ENCODE measurements around the gene IGSF8. TPM values are rescaled to one million over a fixed set of nuclear protein-coding genes. Genes with fewer than 3 reads are reported as not detected.

The IGSF8 gene
- total RNA-seq, 4 donors from 2014 or later: 35.9 to 89.0 (median 49.5) TPM

- DNase-seq: no peak
- Histone ChIP-seq H3K9me3 (no peaks in the 10 kb centered on the region), H3K27me3 (no peaks in the 10 kb centered on the region), H3K36me3 (peaks cover 0 to 4% (median 0%) of the 10 kb centered on the region in 4 donors), H3K4me3 (no peak overlapping the region), H3K4me1 (peaks cover 30 to 52% (median 42%) of the 10 kb centered on the region in 4 donors), H3K27ac (peak overlapping the region in 1 of 4 donors; percentile 77)
- TF ChIP-seq CTCF (IDR thresholded peaks at IDR 0.05): no peak
- TF ChIP-seq EP300 (IDR thresholded peaks at IDR 0.05; ENCODE audit: low read depth): no peak
- intact Hi-C loops (cut with DNase I; ENCODE audit: low total_unique reads) (no loop called here), in situ Hi-C loops (cut with MboI; ENCODE audit: low pct_ligation_motif_present in 1 of 4, low pct_unique_long_range_greater_than_20kb in 1 of 4, low sequenced_read_pairs in 3 of 4) (no loop called here)
- 89% methylated on average over 4 of the region's 4 CpGs; no CpG with 5 or more reads in 1 of the 2 donors for WGBS, 2 donors (ENCODE audit: low coverage in 1 of 2)
These were observed 2.9 kb downstream of the IGSF8 start for GRCh38 chr1:160095382-160096105.

GRCh38 chr1:160094806-160095205, 3.6 kb downstream of the IGSF8 start:
- in situ Hi-C loops (cut with MboI; ENCODE audit: low pct_ligation_motif_present in 1 of 4, low pct_unique_long_range_greater_than_20kb in 1 of 4, low sequenced_read_pairs in 3 of 4) (no loop called here), intact Hi-C loops (cut with DNase I; ENCODE audit: low total_unique reads) (no loop called here)
- no peaks in the 10 kb centered on the region for H3K9me3 ChIP-seq
- WGBS, 2 donors (ENCODE audit: low coverage in 1 of 2): 73 to 75% methylated on average over 4 to 14 of the region's 14 CpGs
- H3K27ac ChIP-seq: peak overlapping the region; percentile 14 to 77 (median 66)
- TF ChIP-seq EP300 (IDR thresholded peaks at IDR 0.05; ENCODE audit: low read depth): no peak
- TF ChIP-seq CTCF (IDR thresholded peaks at IDR 0.05): no peak
- no peak for TF ChIP-seq POLR2A (IDR thresholded peaks at IDR 0.05)
- TF ChIP-seq POLR2AphosphoS5 (IDR thresholded peaks at IDR 0.05): no peak
- H3K4me3 ChIP-seq: no peak overlapping the region
- H3K4me1 ChIP-seq: peaks cover 30 to 52% (median 42%) of the 10 kb centered on the region in 4 donors
- no peak for DNase-seq
- H3K27me3 ChIP-seq: no peaks in the 10 kb centered on the region
- peaks cover 0 to 4% (median 0%) of the 10 kb centered on the region in 4 donors for H3K36me3 ChIP-seq

- in situ Hi-C loops (cut with MboI; ENCODE audit: low pct_ligation_motif_present in 1 of 4, low pct_unique_long_range_greater_than_20kb in 1 of 4, low sequenced_read_pairs in 3 of 4): no loop called here
- intact Hi-C loops (cut with DNase I; ENCODE audit: low total_unique reads): no loop called here
- 68% methylated on average over 4 of the region's 4 CpGs; no CpG with 5 or more reads in 1 of the 2 donors for WGBS, 2 donors (ENCODE audit: low coverage in 1 of 2)
These were observed 4.2 kb downstream of the IGSF8 start for GRCh38 chr1:160094291-160094625.

More at GRCh38 chr1:160094291-160094625, 4.2 kb downstream of the IGSF8 start:
- H3K4me1 ChIP-seq: peaks cover 29 to 49% (median 39%) of the 10 kb centered on the region in 4 donors
- DNase-seq: no peak
- H3K27me3 ChIP-seq: no peaks in the 10 kb centered on the region
- TF ChIP-seq CTCF (IDR thresholded peaks at IDR 0.05): no peak
- no peak for TF ChIP-seq EP300 (IDR thresholded peaks at IDR 0.05; ENCODE audit: low read depth)
- no peak for TF ChIP-seq POLR2AphosphoS5 (IDR thresholded peaks at IDR 0.05)
- no peak for TF ChIP-seq POLR2A (IDR thresholded peaks at IDR 0.05)
- H3K9me3 ChIP-seq: no peaks in the 10 kb centered on the region
- peak overlapping the region; percentile 14 to 77 (median 66) for H3K27ac ChIP-seq
- H3K36me3 ChIP-seq: peaks cover 0 to 4% (median 0%) of the 10 kb centered on the region in 4 donors
- no peak overlapping the region for H3K4me3 ChIP-seq

Data from transverse colon (tissue), 4 donors.